Measurements from ENCODE around the gene SPPL2B. TPM values are rescaled to one million over a fixed set of nuclear protein-coding genes. Genes with fewer than 3 reads are reported as not detected.

SPPL2B gene
- total and polyA plus RNA-seq, 9 of the 15 experiments (the other 6 are each of a cell fraction or from before 2014, with no cell fraction given), result 0.20 to 81.2 (median 15.1) TPM

DNA sequence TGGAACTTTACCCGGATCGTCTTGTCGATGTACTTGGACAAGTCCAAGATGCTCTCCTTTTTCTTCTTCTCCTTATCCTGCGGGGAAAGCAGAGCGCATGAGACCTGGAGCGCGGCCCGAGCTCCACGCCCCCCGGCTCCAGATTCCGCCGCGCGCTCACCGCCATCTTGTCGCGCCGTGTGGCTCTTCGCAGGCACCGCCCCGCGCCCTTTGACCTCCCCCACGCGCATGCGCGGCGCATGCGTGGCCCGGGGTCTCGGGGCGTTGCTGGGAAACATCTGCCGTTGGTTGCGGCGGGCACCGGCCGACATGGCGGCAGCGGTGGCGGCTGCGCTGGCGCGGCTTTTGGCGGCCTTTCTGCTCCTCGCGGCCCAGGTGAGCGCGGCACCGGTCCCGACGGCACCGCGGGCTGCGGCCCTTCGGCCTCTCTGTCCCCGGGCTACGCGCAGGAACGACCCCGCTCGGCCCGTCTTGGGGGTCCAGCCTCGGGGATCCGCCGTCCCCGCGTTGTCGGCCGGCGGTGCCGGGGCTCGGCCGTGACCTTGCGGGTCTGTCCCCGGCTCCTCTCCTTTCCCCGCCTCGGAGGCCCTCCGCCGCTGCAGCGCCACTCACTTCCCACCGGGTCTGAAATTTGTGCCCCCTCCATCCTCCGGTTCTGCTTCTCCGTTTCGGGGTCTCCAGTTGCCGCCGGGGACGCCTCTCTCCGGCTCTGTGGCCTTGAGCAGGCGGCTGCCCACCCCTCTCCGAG lies at the start of gene SPPL2B, which contains the start of gene LSM7 (continued):
- TF ChIP-seq, protein P1, sequence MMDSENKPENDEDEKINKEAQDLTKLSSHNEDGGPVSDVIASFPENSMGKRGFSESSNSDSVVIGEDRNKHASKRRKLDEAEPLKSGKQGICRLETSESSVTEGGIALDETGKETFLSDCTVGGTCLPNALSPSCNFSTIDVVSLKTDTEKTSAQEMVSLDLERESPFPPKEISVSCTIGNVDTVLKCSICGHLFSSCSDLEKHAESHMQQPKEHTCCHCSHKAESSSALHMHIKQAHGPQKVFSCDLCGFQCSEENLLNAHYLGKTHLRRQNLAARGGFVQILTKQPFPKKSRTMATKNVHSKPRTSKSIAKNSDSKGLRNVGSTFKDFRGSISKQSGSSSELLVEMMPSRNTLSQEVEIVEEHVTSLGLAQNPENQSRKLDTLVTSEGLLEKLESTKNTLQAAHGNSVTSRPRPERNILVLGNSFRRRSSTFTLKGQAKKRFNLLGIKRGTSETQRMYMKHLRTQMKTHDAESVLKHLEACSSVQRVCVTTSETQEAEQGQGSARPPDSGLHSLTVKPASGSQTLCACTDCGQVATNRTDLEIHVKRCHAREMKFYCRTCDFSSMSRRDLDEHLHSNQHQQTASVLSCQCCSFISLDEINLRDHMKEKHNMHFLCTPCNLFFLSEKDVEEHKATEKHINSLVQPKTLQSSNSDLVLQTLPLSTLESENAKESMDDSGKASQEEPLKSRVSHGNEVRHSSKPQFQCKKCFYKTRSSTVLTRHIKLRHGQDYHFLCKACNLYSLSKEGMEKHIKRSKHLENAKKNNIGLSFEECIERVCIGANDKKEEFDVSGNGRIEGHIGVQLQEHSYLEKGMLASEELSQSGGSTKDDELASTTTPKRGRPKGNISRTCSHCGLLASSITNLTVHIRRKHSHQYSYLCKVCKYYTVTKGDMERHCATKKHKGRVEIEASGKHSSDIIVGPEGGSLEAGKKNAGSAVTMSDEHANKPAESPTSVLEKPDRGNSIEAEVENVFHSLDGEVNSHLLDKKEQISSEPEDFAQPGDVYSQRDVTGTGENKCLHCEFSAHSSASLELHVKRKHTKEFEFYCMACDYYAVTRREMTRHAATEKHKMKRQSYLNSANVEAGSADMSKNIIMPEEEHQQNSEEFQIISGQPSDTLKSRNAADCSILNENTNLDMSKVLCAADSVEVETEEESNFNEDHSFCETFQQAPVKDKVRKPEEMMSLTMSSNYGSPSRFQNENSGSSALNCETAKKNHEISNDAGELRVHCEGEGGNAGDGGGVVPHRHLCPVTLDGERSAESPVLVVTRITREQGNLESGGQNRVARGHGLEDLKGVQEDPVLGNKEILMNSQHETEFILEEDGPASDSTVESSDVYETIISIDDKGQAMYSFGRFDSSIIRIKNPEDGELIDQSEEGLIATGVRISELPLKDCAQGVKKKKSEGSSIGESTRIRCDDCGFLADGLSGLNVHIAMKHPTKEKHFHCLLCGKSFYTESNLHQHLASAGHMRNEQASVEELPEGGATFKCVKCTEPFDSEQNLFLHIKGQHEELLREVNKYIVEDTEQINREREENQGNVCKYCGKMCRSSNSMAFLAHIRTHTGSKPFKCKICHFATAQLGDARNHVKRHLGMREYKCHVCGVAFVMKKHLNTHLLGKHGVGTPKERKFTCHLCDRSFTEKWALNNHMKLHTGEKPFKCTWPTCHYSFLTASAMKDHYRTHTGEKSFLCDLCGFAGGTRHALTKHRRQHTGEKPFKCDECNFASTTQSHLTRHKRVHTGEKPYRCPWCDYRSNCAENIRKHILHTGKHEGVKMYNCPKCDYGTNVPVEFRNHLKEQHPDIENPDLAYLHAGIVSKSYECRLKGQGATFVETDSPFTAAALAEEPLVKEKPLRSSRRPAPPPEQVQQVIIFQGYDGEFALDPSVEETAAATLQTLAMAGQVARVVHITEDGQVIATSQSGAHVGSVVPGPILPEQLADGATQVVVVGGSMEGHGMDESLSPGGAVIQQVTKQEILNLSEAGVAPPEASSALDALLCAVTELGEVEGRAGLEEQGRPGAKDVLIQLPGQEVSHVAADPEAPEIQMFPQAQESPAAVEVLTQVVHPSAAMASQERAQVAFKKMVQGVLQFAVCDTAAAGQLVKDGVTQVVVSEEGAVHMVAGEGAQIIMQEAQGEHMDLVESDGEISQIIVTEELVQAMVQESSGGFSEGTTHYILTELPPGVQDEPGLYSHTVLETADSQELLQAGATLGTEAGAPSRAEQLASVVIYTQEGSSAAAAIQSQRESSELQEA (IDR thresholded peaks at IDR 0.05; ENCODE audit: low read depth), result no peak
- TF ChIP-seq RAD21 (CRISPR knock-in tag; conservative IDR thresholded peaks at IDR 0.05 in 1 of 2, IDR thresholded peaks at IDR 0.05 in 1 of 2), result peak in 1 of 2 experiments; percentile 3; a peak in 1 of 4 replicates
- no peak for TF ChIP-seq CHD2 (IDR thresholded peaks at IDR 0.05; ENCODE audit: low read depth, low read length)
- peak; percentile 58 to 81; a peak in 3 of 4 replicates for TF ChIP-seq SIN3A (IDR thresholded peaks at IDR 0.05; ENCODE audit: borderline replicate concordance in 2 of 2, control insufficient read depth in 1 of 2, low read depth in 2 of 2, low read length in 2 of 2)
- no peak for TF ChIP-seq CBFA2T2 (conservative IDR thresholded peaks at IDR 0.05)
- TF ChIP-seq RBFOX2 (IDR thresholded peaks at IDR 0.05; ENCODE audit: low read depth, low read length), result peak; percentile 96
- TF ChIP-seq, protein P2, sequence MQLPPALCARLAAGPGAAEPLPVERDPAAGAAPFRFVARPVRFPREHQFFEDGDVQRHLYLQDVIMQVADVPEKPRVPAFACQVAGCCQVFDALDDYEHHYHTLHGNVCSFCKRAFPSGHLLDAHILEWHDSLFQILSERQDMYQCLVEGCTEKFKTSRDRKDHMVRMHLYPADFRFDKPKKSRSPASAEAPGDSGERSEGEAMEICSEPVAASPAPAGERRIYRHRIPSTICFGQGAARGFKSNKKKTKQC (CRISPR knock-in tag; IDR thresholded peaks at IDR 0.05), result peak; percentile 61; the same call in 1 of the 2 replicates
- TF ChIP-seq, protein P3, sequence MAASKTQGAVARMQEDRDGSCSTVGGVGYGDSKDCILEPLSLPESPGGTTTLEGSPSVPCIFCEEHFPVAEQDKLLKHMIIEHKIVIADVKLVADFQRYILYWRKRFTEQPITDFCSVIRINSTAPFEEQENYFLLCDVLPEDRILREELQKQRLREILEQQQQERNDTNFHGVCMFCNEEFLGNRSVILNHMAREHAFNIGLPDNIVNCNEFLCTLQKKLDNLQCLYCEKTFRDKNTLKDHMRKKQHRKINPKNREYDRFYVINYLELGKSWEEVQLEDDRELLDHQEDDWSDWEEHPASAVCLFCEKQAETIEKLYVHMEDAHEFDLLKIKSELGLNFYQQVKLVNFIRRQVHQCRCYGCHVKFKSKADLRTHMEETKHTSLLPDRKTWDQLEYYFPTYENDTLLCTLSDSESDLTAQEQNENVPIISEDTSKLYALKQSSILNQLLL (CRISPR knock-in tag; IDR thresholded peaks at IDR 0.05; ENCODE audit: borderline replicate concordance), result no peak
- TF ChIP-seq BDP1 (IDR thresholded peaks at IDR 0.05; ENCODE audit: insufficient read depth, insufficient read length), result no peak
- no peak; the same call in 1 of the 2 replicates for TF ChIP-seq SOX6 (IDR thresholded peaks at IDR 0.05)
- TF ChIP-seq NFE2L1 (tag; IDR thresholded peaks at IDR 0.05; ENCODE audit: borderline replicate concordance, low read depth), result no peak
- no peak for TF ChIP-seq IFI16 (CRISPR knock-in tag; IDR thresholded peaks at IDR 0.05)
- no peak for TF ChIP-seq SPI1 (IDR thresholded peaks at IDR 0.05; ENCODE audit: borderline replicate concordance, low read depth, low read length)
- TF ChIP-seq SMAD3 (CRISPR knock-in tag; conservative IDR thresholded peaks at IDR 0.05), result no peak

Measured in K562 (cell line).